ENCODE data around the gene INKA1.

Gene INKA1

DNA sequence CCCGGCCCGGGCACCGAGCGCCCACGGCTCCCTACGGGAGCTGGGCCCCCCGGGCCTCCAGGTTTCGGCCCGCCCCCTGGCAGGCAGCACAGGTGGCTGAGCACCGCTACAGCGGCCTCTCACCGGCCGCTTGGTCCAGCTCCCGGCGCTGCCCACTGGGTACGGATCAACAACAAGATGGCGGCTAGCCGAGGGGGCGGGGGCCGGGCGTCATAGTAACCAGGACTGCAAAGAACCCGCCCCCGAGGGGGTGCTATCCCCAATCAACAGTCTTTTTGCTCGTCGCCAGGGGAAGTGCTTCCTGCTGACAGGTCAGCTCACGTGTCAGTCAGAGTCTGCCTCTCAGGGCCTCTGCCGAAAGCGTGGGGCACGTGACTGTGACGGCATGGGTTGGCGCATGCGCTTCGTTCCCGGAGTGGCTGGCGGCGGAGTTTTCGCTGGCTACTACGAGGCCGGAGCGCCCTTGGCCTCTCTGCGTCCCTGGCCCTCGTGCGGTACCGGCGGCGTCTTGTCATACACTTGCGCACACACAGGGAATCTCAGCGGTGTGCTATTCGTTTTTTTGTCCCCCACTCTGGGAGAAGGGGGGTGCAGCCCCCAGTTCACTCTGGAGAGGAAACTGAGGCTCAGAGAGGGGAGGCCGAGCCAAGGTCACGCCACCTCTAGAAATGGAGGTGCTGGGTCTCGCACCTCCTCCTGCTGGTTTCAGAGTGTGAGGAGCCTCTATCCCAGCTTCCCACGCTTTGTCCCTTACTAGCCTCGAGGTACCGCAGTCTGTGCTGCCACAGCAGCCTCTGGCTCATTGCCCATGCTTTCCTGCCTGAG is 16.5 kb upstream of the INKA1 start, which contains the start of gene IP6K1:
Gene IP6K1, minus strand, starts transcription at position 186 of the 825 bp plus-strand sequence. CDS start 38,502 bp downstream, outside the sequence.
- DNase-seq (ENCODE audit: low spot score) = peak; percentile 98

DNA sequence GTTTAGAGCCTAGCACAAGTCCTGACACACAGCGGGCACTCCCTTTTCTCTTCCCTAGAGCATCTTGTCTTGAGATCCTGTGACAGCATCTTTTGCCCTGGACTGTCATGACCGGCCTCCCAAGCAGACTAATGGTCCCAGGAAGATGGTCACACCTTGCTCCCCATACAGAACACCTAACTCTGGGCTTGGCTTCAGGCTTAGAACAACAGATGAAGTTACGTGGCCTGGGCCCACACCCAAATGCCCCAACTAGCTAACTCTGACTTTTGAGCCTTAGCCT is 15.9 kb upstream of the INKA1 start:
- no peak for DNase-seq (ENCODE audit: low spot score)

DNA sequence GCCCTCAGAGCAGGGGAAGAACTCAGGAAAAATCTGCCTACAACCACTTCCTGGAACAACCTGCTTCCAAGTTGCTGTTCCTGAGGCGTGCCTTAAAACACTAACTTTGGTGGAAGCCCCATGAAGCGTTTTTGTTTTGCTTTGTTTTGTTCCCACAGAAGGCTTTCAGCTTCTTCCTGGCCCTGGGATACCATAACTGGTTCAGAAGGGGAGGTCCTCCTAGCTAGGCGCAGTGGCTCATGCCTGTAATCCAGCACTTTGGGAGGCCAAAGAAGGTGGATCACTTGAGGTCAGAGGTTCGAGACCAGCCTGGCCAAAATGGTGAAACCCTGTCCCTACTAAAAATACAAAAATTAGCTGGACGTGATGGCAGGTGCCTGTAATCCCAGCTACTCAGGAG is 15.5 kb upstream of the INKA1 start:
- no peak for DNase-seq (ENCODE audit: low spot score)

DNA sequence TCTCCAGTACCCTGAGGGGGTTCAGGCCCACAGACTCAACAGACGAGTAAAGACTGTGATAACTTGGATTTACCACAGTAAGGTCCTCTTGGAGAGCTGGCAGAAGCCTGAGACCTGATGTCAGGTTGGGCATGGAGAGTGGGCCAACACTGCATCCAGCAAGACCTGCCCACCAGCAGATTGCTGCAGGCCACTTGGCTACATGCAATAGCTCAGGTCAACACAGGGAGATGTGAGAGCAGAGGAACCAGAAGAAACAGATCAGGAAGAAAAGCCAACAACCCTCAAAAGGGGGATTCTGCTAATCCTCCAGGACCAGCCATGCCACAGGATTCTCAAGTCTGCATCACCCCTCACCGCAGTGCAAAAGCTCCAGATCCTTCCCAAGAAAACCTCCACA is 15.0 kb upstream of the INKA1 start:
- DNase-seq (ENCODE audit: low spot score) = no peak

DNA sequence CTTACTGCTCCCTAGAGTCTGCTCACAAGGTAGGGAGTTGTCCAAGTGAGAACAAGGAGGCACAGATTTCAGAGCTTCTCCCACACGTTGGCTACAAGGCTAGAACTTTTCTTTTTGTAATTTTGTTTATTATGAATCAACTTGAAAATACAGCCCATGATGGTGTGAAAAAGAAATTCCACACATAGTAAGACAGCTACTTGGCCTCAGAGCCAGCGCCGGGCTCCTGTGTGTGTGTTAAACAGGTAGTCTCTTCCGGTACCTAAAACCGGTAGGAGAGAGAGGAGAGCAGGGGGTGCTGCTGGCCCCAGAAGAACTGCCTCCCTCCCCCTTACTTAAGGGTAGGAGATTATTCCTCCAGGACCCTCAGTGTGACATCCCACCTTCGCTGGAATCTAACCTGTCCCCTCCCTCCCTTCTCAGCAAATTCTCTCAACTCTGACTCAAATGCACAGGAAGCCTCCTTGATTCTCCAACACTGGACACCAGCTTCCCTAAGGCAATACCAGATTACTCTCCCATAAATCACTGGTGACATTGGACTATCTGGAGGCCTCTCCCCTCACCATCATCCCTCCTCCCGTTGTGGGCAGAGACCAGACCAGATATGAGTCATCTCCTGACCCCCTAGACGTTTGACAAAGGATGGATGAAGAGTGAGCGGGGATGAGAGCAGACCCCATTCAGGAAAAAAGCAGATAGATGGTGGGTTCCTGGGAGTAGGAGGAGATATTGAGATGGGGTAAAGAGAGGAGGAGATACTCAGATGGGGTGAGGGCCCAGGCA is 12.2 kb upstream of the INKA1 start:
- DNase-seq (ENCODE audit: low spot score) = no peak

DNA sequence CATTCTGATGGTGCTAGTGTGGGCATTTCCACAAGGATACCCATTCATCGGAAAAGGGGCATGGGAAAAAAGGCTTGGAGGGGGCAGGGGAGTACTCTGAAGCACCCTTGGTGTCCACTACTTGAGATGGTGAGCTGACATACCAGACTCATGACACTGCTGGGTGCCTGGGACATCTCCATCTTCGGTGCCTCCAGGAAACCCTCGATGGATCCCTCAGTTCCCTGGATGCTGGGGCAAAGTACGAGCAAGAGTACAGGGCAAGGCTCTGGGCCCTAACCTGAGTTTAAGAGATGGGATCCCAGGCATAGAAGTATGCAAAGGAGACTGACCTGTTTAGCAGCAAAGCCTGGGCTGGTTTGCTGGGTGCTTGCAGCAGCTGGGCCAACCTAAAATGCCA is 11.5 kb upstream of the INKA1 start:
- DNase-seq (ENCODE audit: low spot score) = no peak

DNA sequence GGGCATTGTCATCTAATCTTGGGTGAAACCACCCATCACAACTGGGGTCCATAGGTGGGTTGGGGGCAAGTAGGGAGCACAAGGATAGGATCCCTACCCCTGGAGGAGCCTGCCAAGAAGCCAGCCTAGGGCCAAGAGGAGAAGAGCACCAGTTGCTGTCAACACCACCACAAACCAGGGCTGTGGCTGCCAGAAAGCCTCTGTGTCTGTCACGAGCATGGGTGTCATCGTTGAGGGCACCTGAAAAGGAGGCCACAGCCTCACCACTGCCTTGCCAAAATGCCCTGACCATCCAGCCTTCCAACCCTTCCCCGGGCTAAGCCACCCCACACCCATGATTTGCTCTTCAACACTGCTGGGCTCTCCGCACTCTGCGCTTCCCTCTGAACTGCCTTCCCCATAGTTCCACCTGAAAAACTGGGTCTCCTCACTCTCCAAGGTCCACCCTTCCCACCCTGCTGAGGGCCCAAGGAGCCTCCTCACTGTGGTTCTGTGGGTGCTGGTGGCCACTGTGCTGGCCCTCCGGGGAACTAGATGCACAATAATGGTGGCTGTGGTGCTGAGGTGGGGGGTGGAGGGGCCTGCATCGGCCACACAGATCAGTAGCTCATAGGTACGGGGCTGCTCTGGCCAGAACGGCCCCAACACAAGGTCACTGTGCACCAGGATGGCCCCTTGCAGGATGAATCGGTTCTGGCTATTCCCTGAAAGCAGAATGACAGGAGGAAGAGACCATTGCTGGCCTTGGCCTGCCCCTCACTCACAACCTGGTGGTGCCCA is 10.5 kb upstream of the INKA1 start:
- DNase-seq (ENCODE audit: low spot score) = no peak

DNA sequence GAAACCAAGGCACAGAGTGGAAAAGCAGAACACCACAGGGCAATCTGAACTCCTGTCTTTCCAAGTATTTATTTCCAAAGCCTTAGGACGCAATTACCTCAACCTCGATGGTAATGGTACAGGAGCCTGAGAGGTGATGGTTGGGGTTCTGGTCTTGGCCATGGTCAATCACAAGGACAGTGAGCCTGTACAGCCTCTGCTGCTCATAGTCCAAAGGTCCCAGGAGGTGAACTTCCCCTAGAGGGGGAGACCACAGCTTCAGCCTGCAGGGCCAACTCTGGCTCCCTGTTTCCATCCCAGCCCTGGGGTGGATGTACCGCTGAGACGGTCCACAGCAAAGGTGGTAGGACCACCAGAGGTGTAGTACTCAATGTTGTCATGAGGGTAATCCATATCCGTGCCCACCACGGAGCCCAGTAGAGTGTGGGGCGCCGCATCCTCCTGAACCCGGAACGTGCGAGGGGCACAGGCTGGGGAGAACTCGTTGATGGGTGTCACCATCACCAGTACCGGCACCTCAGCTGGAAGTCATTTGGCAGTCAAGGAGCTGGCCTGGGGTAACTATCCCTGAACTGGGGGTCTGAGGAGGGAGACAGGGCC is 9.5 kb upstream of the INKA1 start:
- no peak for DNase-seq (ENCODE audit: low spot score)

DNA sequence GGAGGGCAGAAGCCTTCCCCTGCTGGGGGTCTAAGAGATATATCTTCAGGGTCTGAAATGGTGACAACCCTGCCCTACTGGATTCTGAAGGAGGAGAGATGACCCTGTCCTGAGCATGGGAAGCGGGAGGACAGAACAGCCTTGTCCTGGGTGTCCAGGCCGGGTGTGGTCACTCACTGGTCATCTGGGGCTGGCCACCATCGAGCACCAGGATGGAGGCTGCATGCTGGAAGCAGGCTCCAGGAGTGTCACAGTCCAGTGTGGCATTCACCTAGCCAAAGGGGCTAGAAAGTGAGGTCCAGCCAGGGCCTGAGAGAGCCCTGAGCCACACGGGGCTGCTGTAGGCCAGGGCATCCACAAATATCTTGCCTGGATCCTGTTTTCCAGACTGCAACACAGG is 8.6 kb upstream of the INKA1 start:
- no peak for DNase-seq (ENCODE audit: low spot score)

DNA sequence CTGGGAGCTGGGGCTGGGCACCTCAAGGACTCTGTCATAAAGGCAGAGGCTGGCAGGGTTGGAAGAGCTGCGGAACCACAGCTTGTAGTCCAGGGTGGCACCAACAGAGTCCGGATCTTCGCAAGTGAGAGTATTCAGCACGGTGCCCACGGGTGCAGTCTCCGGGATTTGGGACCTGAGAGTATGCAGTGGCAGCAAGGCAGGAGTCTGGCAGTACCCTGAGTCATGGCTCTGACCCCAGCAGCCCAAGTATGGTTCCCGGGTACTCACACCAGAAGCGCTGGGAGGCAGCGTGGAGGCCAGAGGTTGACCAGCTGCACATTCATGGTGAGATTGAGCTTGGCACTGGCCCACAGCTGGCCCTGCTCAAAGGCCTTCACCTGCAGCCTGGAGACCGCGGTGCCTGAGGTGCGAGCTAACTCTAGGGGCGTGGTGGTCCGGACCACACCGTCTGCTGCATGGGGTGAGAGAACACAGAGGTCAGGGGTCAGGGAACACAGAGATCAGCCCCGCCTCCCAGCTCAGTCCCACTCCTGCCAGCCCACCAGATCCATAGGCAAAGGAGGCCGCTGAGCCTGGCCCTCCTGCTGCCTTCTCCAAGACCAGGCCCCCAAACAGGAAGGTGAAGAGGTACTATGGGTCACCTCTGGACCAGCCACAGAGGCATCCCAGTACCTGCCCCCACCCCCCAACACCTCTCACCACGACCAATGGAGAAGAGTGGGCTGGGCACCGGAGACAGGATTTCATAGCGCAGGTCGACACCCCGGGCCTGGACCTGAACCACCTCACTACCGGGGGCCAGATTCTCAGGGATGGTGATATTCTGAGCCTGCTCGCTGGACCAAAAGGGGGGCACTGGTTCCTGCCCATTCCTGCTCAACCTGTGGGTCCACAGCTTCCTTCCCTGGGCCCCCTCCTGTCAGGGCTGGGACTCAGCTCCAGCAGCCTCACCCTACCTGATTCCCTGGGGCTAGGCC is 7.8 kb upstream of the INKA1 start:
- no peak for DNase-seq (ENCODE audit: low spot score)

DNA sequence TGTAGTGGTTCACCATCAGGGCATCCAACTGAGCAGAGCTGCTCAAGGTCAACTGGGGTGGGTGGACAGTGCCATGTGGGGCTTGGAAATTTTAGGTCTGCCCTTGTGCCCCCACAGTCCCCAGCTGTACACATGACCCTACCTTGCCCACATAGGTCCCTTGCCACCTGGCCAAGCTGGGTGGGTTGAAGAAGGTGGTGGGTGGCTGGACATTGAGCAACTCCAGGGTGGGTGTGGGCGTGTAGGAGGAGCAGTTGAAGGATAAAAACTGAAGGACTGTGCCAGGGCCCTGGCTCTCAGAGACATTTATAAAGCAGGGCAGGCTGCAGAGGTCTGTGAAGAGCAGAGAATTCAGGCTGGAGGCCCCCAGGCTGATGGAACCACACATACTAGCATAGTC is 4.0 kb upstream of the INKA1 start:
- no peak for DNase-seq (ENCODE audit: low spot score)

DNA sequence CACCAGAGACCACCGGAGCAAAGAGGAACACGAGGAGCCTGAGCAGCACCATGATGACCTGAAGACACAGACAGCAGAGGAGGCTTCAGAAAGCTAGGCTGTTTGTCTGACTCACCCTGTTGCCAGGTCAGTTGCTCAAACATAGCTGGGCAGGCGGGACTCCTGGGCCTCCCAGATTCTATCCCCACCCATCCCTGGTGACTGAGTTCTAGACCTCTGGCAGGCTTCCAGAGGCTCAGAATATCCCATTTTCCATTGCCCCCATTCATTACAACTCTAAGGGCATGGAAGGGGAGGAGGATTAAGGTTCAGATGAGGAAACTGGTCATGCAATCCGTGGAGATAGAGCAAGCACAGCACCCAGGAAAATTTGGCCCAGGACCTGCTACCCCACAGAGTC is 3.3 kb upstream of the INKA1 start, which contains the start of gene CDHR4:
Gene CDHR4, minus strand, starts transcription at position 113 of the 400 bp plus-strand sequence. Its CDS starts 61 bp downstream, at position 52.
- DNase-seq (ENCODE audit: low spot score) = no peak

DNA sequence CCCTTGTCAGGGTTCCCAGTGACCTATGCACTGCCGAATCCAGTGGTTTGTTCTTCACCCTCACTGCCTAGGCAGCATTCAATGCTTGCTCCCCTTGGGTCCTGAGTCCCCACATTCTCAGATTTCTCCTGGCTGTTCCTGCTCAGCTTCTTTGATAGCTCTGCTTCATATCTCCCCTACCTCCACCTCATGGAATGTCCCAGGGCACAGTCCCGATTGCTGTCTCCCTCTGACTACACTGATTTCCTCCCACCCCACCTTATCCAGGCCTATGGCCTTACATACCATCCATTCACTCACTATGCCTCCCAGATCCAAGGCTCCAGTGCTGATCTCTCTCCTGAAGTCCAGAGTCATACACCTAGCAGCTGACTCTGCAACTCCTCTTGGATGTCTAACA is 1.9 kb upstream of the INKA1 start:
- DNase-seq (ENCODE audit: low spot score) = no peak

DNA sequence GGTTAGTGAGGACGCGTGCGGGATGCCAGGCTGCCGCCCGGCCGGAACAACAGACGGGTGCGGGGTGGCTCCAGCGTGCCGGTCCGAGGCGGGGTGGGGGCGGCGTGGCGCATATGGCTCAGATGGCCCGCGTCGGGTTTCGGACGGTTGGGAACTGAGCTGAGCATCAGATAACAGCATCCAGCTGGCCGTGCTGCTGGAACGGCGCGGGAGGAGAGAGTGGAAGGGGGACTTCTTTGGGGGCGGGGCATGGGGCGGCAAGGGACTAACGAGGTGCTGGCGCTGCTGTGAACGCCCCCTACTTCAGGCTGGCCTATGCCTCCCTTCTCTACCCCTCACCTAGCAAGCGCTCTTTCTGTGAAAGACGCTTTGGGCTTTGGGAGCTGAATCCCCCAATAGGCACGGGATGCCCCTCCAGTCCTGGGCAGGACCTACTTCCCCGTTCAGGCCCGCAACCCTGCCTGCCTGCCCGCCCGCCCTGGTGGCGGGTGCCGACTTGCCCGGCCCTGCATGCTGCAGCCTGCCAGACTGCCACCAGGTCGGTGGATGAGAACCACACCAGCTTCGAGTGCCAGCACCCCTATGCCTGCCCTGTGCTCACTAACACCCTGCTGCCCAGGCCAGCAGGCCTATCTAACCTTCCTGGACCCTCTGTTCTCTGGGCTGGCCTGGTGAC is 542 bp downstream of the INKA1 start:
- peak; percentile 63 for DNase-seq (ENCODE audit: low spot score)

DNA sequence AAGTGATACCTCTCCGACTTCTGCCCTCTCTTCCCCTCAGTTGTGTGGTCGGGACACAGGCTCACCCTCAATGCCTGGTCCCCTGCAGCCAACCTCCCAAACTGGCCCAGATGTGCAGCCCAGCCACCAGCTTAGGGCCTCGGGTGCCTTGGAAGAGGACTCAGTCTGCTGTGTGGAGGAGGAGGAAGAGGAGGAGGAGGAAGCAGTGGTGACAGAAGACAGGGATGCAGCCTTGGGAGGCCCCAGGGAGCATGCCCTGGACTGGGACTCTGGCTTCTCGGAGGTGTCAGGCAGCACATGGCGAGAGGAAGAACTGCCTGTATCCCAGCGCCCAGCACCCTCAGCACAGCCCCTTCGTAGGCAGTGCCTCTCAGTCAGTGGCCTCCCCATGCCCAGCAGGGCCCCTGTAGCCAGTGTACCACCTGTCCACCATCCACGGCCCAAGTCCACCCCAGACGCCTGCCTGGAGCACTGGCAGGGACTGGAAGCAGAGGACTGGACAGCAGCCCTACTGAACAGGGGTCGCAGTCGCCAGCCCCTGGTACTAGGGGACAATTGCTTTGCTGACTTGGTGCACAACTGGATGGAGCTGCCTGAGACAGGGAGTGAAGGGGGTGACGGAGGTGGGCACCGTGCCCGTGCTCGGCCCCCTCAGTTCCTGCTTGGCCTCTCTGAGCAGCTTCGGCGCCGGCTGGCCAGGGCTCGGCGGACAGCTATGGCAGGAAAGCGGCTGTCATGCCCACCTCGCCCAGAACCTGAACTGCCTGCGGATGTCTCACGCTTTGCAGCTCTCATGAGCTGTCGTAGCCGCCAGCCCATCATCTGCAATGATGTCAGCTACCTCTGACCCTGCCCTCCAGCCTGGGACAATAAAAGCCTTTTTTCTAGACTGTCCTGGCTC is 1.3 kb downstream of the INKA1 start:
- peak; percentile 47 for DNase-seq (ENCODE audit: low spot score)

DNA sequence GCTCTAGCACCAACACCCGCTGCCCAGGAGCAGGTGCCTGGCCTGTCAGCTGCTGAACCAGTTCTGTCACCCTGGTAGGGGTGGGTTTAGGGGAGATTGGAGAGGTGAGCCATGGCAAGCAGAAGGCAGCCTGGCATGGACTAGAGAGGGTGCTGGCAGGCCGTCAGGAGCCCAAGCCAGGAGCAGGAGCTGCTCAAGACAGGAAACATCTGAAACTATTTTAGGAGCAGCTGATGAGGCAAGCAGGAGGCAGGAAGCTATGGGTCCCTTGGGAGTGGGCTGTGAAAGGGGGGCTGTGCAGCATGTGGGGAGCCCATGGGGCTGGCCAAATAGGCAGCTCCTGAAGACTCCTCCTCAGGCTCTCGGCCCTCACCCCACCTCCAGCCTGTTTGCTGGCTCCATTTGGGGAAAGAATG is 2.3 kb downstream of the INKA1 start:
- DNase-seq (ENCODE audit: low spot score) = peak; percentile 58

DNA sequence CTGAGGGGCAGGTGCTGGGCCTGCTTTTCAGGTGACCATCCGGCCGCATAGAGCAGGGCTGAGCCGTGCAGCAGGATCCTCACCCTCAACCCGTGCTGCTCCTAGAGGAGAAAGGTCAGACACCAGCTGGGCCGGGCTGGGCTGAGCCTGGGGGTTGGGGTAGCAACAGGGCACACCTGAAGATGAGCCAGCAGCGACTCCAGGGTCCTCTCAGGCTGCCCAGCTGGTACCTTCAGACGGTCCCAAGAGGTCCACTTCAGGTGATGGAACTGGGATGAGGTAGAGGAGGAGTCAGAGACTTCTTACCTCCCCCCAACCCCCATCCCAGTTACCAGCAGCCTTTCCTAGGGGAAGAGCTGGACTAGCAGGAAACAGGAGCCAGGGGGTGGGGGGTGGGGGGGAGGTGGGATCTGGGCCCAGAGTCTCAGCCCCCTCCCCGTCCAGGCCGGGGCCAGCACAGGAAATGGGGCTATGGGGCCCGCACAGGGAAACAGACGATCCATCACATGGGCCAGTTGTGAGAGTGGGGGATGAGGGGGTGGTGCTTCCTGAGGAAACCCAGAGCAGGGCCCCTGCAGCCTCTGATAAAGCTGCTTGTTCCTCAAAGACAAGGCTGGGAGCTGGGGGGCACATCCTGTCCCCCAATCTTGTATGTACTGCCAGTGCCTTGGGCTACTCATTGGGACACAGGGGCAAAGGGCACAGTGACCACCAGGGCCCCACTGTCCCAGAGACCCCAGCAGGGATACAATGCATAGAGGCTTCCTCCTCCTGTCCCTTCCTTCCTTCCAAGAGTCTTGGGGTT is 3.0 kb downstream of the INKA1 start:
- DNase-seq (ENCODE audit: low spot score) = no peak

DNA sequence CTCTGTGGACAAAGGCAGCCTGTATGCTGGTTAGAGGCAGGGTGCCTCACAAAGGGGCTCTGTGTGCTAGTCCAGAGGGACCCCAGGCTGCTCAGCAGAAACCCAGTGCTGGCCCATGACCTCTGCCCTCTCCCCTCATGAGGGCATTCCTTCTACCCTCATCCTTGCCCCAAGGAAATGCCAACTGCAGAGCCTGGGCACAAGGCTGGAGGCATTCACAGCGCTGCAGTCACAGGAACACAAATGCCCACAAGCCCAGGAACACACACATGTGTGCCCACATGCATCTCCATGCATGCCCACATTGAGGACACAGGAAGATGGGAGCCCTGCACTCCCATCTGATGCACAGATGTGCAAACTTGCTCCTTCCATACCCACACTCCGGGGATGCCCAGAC is 3.8 kb downstream of the INKA1 start:
- DNase-seq (ENCODE audit: low spot score) = no peak

Data from NAMALWA (cell line).